ENCODE measurements around the gene CCZ1B.
"Not testable (repeated sequence)": the region's sequence is repeated elsewhere in the genome, so short reads cannot be mapped to it uniquely, and the experiment has no call there.

- not testable (repeated sequence) for TF ChIP-seq CTCF (conservative IDR thresholded peaks at IDR 0.05); ZFX (IDR thresholded peaks at IDR 0.05)
These were observed 3.5 kb upstream of the CCZ1B start for GRCh38 chr7:6829616-6830015.
